HepG2 (cell line): ENCODE measurements around the gene TEDC2. TPM values are rescaled to one million over a fixed set of nuclear protein-coding genes. Genes with fewer than 3 reads are reported as not detected.

ENCODE experiments used
- CBFB ChIP-seq: sonication (generic); formaldehyde crosslinking; IDR thresholded peaks from 2 replicates; pipeline ENCODE4 v1.4.0; 2020; ENCODE audit warnings: missing genetic modification reagents
- FOXA1 ChIP-seq, 2 experiments: fragments of 450-650 bp in 1 of 2; sonication (generic) in 1 of 2; formaldehyde crosslinking in 1 of 2; IDR thresholded peaks; 2 replicates each; pipeline versions ENCODE4 v1.4.0 to v1.6.1; 2016 to 2020; ENCODE audit warnings: missing genetic modification reagents in 1 of 2
- HBP1 ChIP-seq: IDR thresholded peaks from 2 replicates; pipeline ENCODE4 v1.6.1; 2016; ENCODE audit warnings: low read depth, control low read depth
- HNF1A ChIP-seq, 2 experiments: sonication (generic) in 1 of 2; formaldehyde crosslinking in 1 of 2; IDR thresholded peaks; 2 replicates each; pipeline versions ENCODE4 v1.4.0 to v1.6.1; 2016 to 2020; ENCODE audit warnings: borderline replicate concordance in 1 of 2, low read depth in 1 of 2, mild to moderate bottlenecking in 1 of 2, missing genetic modification reagents in 1 of 2
- LBX2 ChIP-seq: sonication (generic); formaldehyde crosslinking; IDR thresholded peaks from 2 replicates; pipeline ENCODE4 v1.5.0; 2020; ENCODE audit warnings: missing genetic modification reagents, mild to moderate bottlenecking, borderline replicate concordance
- MED1 ChIP-seq: sonication (generic); formaldehyde crosslinking; IDR thresholded peaks from 2 replicates; pipeline ENCODE4 v1.4.0; 2020; ENCODE audit warnings: missing genetic modification reagents
- MXD3 ChIP-seq: IDR thresholded peaks from 2 replicates; pipeline ENCODE4 v1.6.1; 2016; ENCODE audit warnings: mild to moderate bottlenecking, missing biosample characterization, missing genetic modification reagents
- MYC ChIP-seq: sonication (generic); formaldehyde crosslinking; IDR thresholded peaks from 2 replicates; pipeline ENCODE4 v1.9.0; 2021; ENCODE audit warnings: missing genetic modification reagents, borderline replicate concordance
- PATZ1 ChIP-seq: sonication (generic); formaldehyde crosslinking; IDR thresholded peaks from 2 replicates; pipeline ENCODE4 v1.4.0; 2020; ENCODE audit warnings: missing genetic modification reagents
- SIN3A ChIP-seq: IDR thresholded peaks from 2 replicates; pipeline ENCODE4 v1.6.1; 2011; ENCODE audit warnings: low read depth, mild to moderate bottlenecking, control low read depth, low read length, borderline replicate concordance
- ZNF256 ChIP-seq: sonication (generic); formaldehyde crosslinking; conservative IDR thresholded peaks from 2 replicates; pipeline ENCODE4 v1.4.0; 2020; ENCODE audit warnings: missing genetic modification reagents
- ZNF329 ChIP-seq: sonication (generic); formaldehyde crosslinking; IDR thresholded peaks from 2 replicates; pipeline ENCODE4 v1.9.0; 2021; ENCODE audit warnings: low read depth, mild to moderate bottlenecking, missing genetic modification reagents
- ZNF552 ChIP-seq: sonication (generic); formaldehyde crosslinking; IDR thresholded peaks from 2 replicates; pipeline ENCODE4 v1.9.0; 2022; ENCODE audit warnings: missing genetic modification reagents, mild to moderate bottlenecking, borderline replicate concordance
- ZNF557 ChIP-seq: sonication (generic); formaldehyde crosslinking; IDR thresholded peaks from 2 replicates; pipeline ENCODE4 v1.4.0; 2020; ENCODE audit warnings: missing genetic modification reagents
- ZNF574 ChIP-seq: sonication (generic); formaldehyde crosslinking; IDR thresholded peaks from 2 replicates; pipeline ENCODE4 v1.4.0; 2020; ENCODE audit warnings: missing genetic modification reagents
- polyA plus RNA-seq, 8 experiments: library from polyadenylated mRNA; depleted of rRNA in 3 of 8; stranded (reverse) in 7 of 8; unstranded in 1 of 8; fragments of >200 nt; fragmentation: Illumina TruSeq in 4 of 8; extraction: Trizol in 4 of 8; gene quantifications; 2 replicates each; pipeline versions ENCODE4 v1.2.1 to v1.2.3, GENCODE V29; 2011 to 2016; ENCODE audit warnings: low read depth in 4 of 8, missing spikeins in 1 of 8, mixed read lengths in 1 of 8; ENCODE audit not compliant: insufficient read depth in 1 of 8
- total RNA-seq, 5 experiments: library from RNA; depleted of rRNA; stranded (reverse); fragments of >200 nt; fragmentation: Illumina TruSeq; extraction: Trizol; gene quantifications; 2 replicates each; pipeline ENCODE4 v1.2.3, GENCODE V29; 2016; ENCODE audit warnings: low read depth in 1 of 5

Gene TEDC2
- total and polyA plus RNA-seq, 2 of the 13 experiments (the other 11 are each of a cell fraction or from before 2014, with no cell fraction given): 6.2 to 24.4 TPM

- TF ChIP-seq PATZ1 (CRISPR knock-in tag) (peak; percentile 37; the same call in 1 of the 2 replicates), ZNF329 (peak; percentile 69; the same call in 1 of the 2 replicates), HBP1 (CRISPR knock-in tag) (0 out of 2 replicates have a peak, but pooled peaks have one; percentile 9), SIN3A (0 out of 2 replicates have a peak, but pooled peaks have one; percentile 46), ZNF256 (no peak), ZNF552 (CRISPR knock-in tag) (no peak), ZNF574 (CRISPR knock-in tag) (peak; percentile 75), CBFB (CRISPR knock-in tag) (no peak), HNF1A (IDR thresholded peaks at IDR 0.05; ENCODE audit: low read depth) (no peak), HNF1A (CRISPR knock-in tag; IDR thresholded peaks at IDR 0.05; ENCODE audit: borderline replicate concordance) (0 out of 2 replicates have a peak, but pooled peaks have one; percentile 17), MXD3 (peak; percentile 62; the same call in 1 of the 2 replicates), MYC (CRISPR knock-in tag) (0 out of 2 replicates have a peak, but pooled peaks have one; percentile 49), MED1 (CRISPR knock-in tag) (peak; percentile 10; the same call in 1 of the 2 replicates), ZNF557 (CRISPR knock-in tag) (0 out of 2 replicates have a peak, but pooled peaks have one; percentile 34), FOXA1 (IDR thresholded peaks at IDR 0.05) (no peak), FOXA1 (CRISPR knock-in tag; IDR thresholded peaks at IDR 0.05) (no peak), LBX2 (peak; percentile 86; the same call in 1 of the 2 replicates)
Measured at GRCh38 chr16:2473999-2474876, 14.3 kb downstream of the TEDC2 start (continued).
